Mucosa of stomach (tissue), 1 donor: Measurements from ENCODE around the gene SRD5A3.
A peak's percentile ranks its signal among the peaks of the same experiment; 100 is the strongest.

ENCODE experiments used
- H3K27me3 ChIP-seq: one replicate; pipeline ENCODE4 v1.7.0; 2013; ENCODE audit warnings: mild to moderate bottlenecking, low read length; ENCODE audit not compliant: control insufficient read depth, insufficient read depth
- H3K36me3 ChIP-seq: one replicate; pipeline ENCODE4 v1.7.0; 2013; ENCODE audit warnings: low read length; ENCODE audit not compliant: control insufficient read depth, insufficient read depth
- H3K4me1 ChIP-seq: one replicate; pipeline ENCODE4 v1.7.0; 2013; ENCODE audit warnings: mild to moderate bottlenecking, low read length; ENCODE audit not compliant: control insufficient read depth, insufficient read depth
- H3K4me3 ChIP-seq: one replicate; pipeline ENCODE4 v1.7.0; 2013; ENCODE audit warnings: low read length
- H3K9ac ChIP-seq: one replicate; pipeline ENCODE4 v1.7.0; 2013; ENCODE audit warnings: mild to moderate bottlenecking, low read length, moderate library complexity
- H3K9me3 ChIP-seq: one replicate; pipeline ENCODE4 v1.7.0; 2013; ENCODE audit warnings: mild to moderate bottlenecking, low read length, moderate library complexity; ENCODE audit not compliant: control insufficient read depth
- donor health status: Pancreatic carcinoma.

SRD5A3 gene

GRCh38 chr4:55326629-55327028 is 19.4 kb upstream of the SRD5A3 start:
- peaks cover 35% of the 10 kb centered on the region for H3K4me1 ChIP-seq
- H3K36me3 ChIP-seq, result no peaks in the 10 kb centered on the region
- H3K9ac ChIP-seq, result no peak overlapping the region
- no peaks in the 10 kb centered on the region for H3K27me3 ChIP-seq
- H3K9me3 ChIP-seq, result peaks cover 4% of the 10 kb centered on the region
- H3K4me3 ChIP-seq, result no peak overlapping the region

DNA sequence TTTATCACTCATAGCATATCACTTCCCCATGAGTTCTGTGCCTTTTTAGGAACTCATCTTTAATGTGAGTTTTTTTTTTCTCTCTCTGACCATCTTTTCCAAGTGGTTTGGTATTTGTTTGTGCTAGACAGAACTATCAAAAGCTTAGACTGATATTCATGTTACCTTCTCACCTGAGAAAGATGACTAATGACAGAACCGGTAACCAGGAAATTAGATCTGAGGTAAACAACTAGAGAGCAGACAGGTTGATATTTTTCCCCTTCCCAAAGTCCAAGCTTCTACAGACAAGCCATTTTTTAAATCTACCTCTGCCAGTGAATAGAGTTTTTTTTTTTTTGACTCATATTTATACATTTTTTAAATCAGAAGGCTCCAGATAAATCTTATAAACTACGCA is 17.0 kb upstream of the SRD5A3 start:
- H3K36me3 ChIP-seq, result no peaks in the 10 kb centered on the region
- peaks cover 35% of the 10 kb centered on the region for H3K4me1 ChIP-seq
- no peak overlapping the region for H3K4me3 ChIP-seq
- H3K9ac ChIP-seq, result no peak overlapping the region
- peaks cover 4% of the 10 kb centered on the region for H3K9me3 ChIP-seq
- no peaks in the 10 kb centered on the region for H3K27me3 ChIP-seq

- peaks cover 32% of the 10 kb centered on the region for H3K4me1 ChIP-seq
- no peaks in the 10 kb centered on the region for H3K36me3 ChIP-seq
- H3K9ac ChIP-seq, result no peak overlapping the region
- no peaks in the 10 kb centered on the region for H3K27me3 ChIP-seq
- H3K4me3 ChIP-seq, result no peak overlapping the region
- H3K9me3 ChIP-seq, result peaks cover 4% of the 10 kb centered on the region
Observed at GRCh38 chr4:55330241-55330640, 15.8 kb upstream of the SRD5A3 start.

GRCh38 chr4:55336138-55337034 is 9.7 kb upstream of the SRD5A3 start:
- H3K4me1 ChIP-seq, result peaks cover 7% of the 10 kb centered on the region
- H3K4me3 ChIP-seq, result no peak overlapping the region
- H3K9ac ChIP-seq, result no peak overlapping the region
- H3K27me3 ChIP-seq, result no peaks in the 10 kb centered on the region
- no peaks in the 10 kb centered on the region for H3K36me3 ChIP-seq
- no peaks in the 10 kb centered on the region for H3K9me3 ChIP-seq

DNA sequence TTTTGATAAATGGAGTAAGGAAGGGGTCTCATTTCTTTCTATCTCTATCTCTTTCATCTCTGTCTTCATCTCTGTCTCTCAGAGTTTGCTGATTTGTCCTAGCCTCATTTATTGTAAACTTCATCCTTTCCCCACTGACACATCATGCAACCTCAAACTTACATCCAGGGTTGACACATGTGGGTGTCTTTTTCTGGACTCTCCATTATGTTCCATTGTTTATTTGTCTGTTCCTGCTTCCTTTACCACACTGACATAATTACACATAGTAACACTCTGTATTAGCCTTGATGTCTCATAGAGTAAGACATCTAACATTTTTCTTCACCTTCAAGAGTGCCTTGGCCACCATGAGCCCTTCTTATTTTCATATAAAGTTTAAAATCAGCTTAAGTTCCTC is 8.1 kb upstream of the SRD5A3 start:
- Histone ChIP-seq H3K4me3 (no peak overlapping the region), H3K9ac (no peak overlapping the region), H3K9me3 (no peaks in the 10 kb centered on the region), H3K27me3 (no peaks in the 10 kb centered on the region), H3K36me3 (no peaks in the 10 kb centered on the region), H3K4me1 (peaks cover 7% of the 10 kb centered on the region)

GRCh38 chr4:55338486-55338885 is 7.6 kb upstream of the SRD5A3 start:
- Histone ChIP-seq H3K4me1 (peaks cover 7% of the 10 kb centered on the region), H3K36me3 (no peaks in the 10 kb centered on the region), H3K9ac (no peak overlapping the region), H3K9me3 (no peaks in the 10 kb centered on the region), H3K27me3 (no peaks in the 10 kb centered on the region), H3K4me3 (no peak overlapping the region)

GRCh38 chr4:55340266-55340665 is 5.8 kb upstream of the SRD5A3 start:
- Histone ChIP-seq H3K4me3 (no peak overlapping the region), H3K9ac (no peak overlapping the region), H3K36me3 (no peaks in the 10 kb centered on the region), H3K27me3 (no peaks in the 10 kb centered on the region), H3K4me1 (peaks cover 11% of the 10 kb centered on the region), H3K9me3 (no peaks in the 10 kb centered on the region)

DNA sequence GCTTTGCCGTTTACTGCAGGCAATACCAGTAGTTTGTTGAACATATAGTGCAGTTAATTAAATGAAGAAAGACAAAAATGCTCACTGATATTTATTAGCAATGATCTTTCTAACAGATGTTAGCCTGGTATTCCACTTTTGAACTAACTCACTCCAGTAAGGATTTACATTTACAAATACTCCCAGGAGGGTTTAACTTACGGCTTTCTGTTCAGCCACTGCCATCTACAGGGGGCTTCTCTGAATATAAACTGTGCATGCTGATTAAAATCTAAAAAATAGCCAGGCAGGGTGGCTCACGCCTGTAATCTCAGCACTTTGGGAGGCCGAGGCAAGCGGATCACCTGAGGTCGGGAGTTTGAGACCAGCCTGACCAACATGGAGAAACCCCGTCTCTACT is 2.2 kb upstream of the SRD5A3 start:
- H3K27me3 ChIP-seq, result no peaks in the 10 kb centered on the region
- no peak overlapping the region for H3K9ac ChIP-seq
- no peak overlapping the region for H3K4me3 ChIP-seq
- no peaks in the 10 kb centered on the region for H3K9me3 ChIP-seq
- peaks cover 33% of the 10 kb centered on the region for H3K4me1 ChIP-seq
- no peaks in the 10 kb centered on the region for H3K36me3 ChIP-seq

- Histone ChIP-seq H3K36me3 (no peaks in the 10 kb centered on the region), H3K9me3 (no peaks in the 10 kb centered on the region), H3K9ac (no peak overlapping the region), H3K27me3 (no peaks in the 10 kb centered on the region), H3K4me1 (peaks cover 30% of the 10 kb centered on the region), H3K4me3 (no peak overlapping the region)
Observed at GRCh38 chr4:55345054-55345453, 988 bp upstream of the SRD5A3 start.

GRCh38 chr4:55346851-55347255 is 811 bp downstream of the SRD5A3 start:
- H3K4me3 ChIP-seq, result peak overlapping the region; percentile 40
- H3K4me1 ChIP-seq, result peaks cover 26% of the 10 kb centered on the region
- no peaks in the 10 kb centered on the region for H3K36me3 ChIP-seq
- H3K9me3 ChIP-seq, result no peaks in the 10 kb centered on the region
- peak overlapping the region; percentile 88 for H3K9ac ChIP-seq
- no peaks in the 10 kb centered on the region for H3K27me3 ChIP-seq

DNA sequence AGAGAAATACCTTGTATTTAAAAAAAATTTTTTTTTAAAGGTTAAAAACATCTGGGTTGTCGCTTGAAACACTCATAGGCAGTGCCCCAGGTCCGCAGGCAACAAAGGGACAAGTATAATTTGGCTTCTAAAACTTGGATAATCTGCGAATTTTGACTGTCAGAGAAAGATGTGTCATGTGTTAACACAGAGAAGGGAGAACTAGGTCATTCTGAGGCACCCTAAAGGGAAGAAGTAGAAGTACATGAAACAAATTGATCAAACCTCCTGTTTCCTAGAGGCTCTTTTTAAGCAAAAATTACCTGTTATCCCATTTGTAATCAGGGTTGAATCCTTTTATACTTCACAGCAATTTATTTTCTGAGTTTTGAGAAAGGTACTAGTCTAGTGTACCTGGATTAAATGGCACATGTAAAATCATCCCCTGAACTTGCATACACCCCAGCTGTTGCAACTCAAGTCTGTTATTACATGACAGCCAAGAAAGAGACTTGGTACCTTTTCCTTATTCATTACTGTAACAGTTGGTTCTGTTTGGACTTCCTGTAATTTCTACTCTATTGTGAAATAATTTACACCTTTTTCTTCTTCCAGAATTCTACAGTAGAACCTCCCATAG is 1.7 kb downstream of the SRD5A3 start:
- peaks cover 26% of the 10 kb centered on the region for H3K4me1 ChIP-seq
- no peaks in the 10 kb centered on the region for H3K36me3 ChIP-seq
- H3K4me3 ChIP-seq, result no peak overlapping the region
- H3K27me3 ChIP-seq, result no peaks in the 10 kb centered on the region
- H3K9ac ChIP-seq, result no peak overlapping the region
- no peaks in the 10 kb centered on the region for H3K9me3 ChIP-seq

DNA sequence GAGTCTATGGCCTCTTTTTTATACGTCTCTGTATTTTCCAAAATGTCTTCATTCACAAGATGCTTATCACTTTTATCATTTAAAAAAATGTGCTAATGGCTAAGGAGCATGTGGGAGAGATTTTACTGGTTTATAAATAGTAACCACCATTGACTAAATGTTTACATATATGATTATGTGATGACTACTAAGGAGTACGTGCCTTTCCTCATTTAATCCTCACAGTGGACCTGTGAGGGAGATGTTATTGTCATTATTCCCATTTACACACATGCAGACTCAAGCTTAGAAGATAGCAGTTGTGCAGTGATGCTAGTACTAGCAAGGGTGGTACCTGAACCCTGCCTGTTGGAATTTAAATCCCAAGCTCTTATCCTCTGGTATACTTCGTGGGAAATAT is 2.4 kb downstream of the SRD5A3 start:
- Histone ChIP-seq H3K4me1 (peaks cover 26% of the 10 kb centered on the region), H3K27me3 (no peaks in the 10 kb centered on the region), H3K36me3 (no peaks in the 10 kb centered on the region), H3K9me3 (no peaks in the 10 kb centered on the region), H3K9ac (no peak overlapping the region), H3K4me3 (no peak overlapping the region)
